Measurements from ENCODE around the gene CCDC68. TPM values are rescaled to one million over a fixed set of nuclear protein-coding genes. Genes with fewer than 3 reads are reported as not detected.

CCDC68 gene
- total RNA-seq, 1 donor from 2014 or later = 20.8 TPM

GRCh38 chr18:54942569-54942968, 16.7 kb downstream of the CCDC68 start:
- H3K36me3 ChIP-seq = no peaks in the 10 kb centered on the region
- no peak for ATAC-seq
- intact Hi-C loops (cut with DNase I) = no loop called here
- peaks cover 18% of the 10 kb centered on the region for H3K4me1 ChIP-seq
- H3K27ac ChIP-seq = no peak overlapping the region
- no peaks in the 10 kb centered on the region for H3K27me3 ChIP-seq
- no peaks in the 10 kb centered on the region for H3K9me3 ChIP-seq
- no peak for TF ChIP-seq CTCF (IDR thresholded peaks at IDR 0.05)
- H3K4me3 ChIP-seq = no peak overlapping the region
- no peak for DNase-seq

GRCh38 chr18:54942144-54942543, 17.1 kb downstream of the CCDC68 start:
- TF ChIP-seq CTCF (IDR thresholded peaks at IDR 0.05) = no peak
- H3K27me3 ChIP-seq = no peaks in the 10 kb centered on the region
- H3K36me3 ChIP-seq = no peaks in the 10 kb centered on the region
- intact Hi-C loops (cut with DNase I) = no loop called here
- ATAC-seq (no peak), DNase-seq (no peak)
- no peaks in the 10 kb centered on the region for H3K9me3 ChIP-seq
- H3K27ac ChIP-seq = no peak overlapping the region
- no peak overlapping the region for H3K4me3 ChIP-seq
- H3K4me1 ChIP-seq = peaks cover 14% of the 10 kb centered on the region

- H3K27me3 ChIP-seq = no peaks in the 10 kb centered on the region
- DNase-seq (no peak), ATAC-seq (no peak)
- H3K4me3 ChIP-seq = no peak overlapping the region
- no peaks in the 10 kb centered on the region for H3K9me3 ChIP-seq
- H3K4me1 ChIP-seq = no peaks in the 10 kb centered on the region
- TF ChIP-seq CTCF (IDR thresholded peaks at IDR 0.05) = no peak
- peaks cover 3% of the 10 kb centered on the region for H3K36me3 ChIP-seq
- no peak overlapping the region for H3K27ac ChIP-seq
- intact Hi-C loops (cut with DNase I) = no loop called here
Observed at GRCh38 chr18:54939361-54939917, 19.8 kb downstream of the CCDC68 start.

GRCh38 chr18:54938506-54938905, 20.8 kb downstream of the CCDC68 start:
- Histone ChIP-seq H3K27me3 (no peaks in the 10 kb centered on the region), H3K9me3 (no peaks in the 10 kb centered on the region), H3K36me3 (peaks cover 6% of the 10 kb centered on the region), H3K4me3 (no peak overlapping the region), H3K27ac (no peak overlapping the region), H3K4me1 (no peaks in the 10 kb centered on the region)
- no peak for ATAC-seq
- TF ChIP-seq CTCF (IDR thresholded peaks at IDR 0.05) = no peak
- no peak for DNase-seq
- intact Hi-C loops (cut with DNase I) = no loop called here

GRCh38 chr18:54932472-54932871, 26.8 kb downstream of the CCDC68 start:
- intact Hi-C loops (cut with DNase I) = no loop called here
- no peaks in the 10 kb centered on the region for H3K9me3 ChIP-seq
- H3K4me3 ChIP-seq = no peak overlapping the region
- no peak overlapping the region for H3K27ac ChIP-seq
- no peak for DNase-seq
- no peak for TF ChIP-seq CTCF (IDR thresholded peaks at IDR 0.05)
- no peaks in the 10 kb centered on the region for H3K4me1 ChIP-seq
- no peaks in the 10 kb centered on the region for H3K27me3 ChIP-seq
- no peak for ATAC-seq
- H3K36me3 ChIP-seq = peaks cover 11% of the 10 kb centered on the region

- Histone ChIP-seq H3K9me3 (no peaks in the 10 kb centered on the region), H3K36me3 (peaks cover 12% of the 10 kb centered on the region), H3K4me1 (no peaks in the 10 kb centered on the region), H3K27ac (no peak overlapping the region), H3K27me3 (no peaks in the 10 kb centered on the region), H3K4me3 (no peak overlapping the region)
- TF ChIP-seq CTCF (IDR thresholded peaks at IDR 0.05) = no peak
- intact Hi-C loops (cut with DNase I) = no loop called here
- ATAC-seq (no peak), DNase-seq (no peak)
Observed at GRCh38 chr18:54931152-54931551, 28.1 kb downstream of the CCDC68 start.

Data from upper lobe of right lung (tissue), 1 donor.